Endothelial cell of umbilical vein (primary cell): ENCODE data around the gene NT5C3A. TPM values are rescaled to one million over a fixed set of nuclear protein-coding genes. Genes with fewer than 3 reads are reported as not detected.

Experiments
- BruUV-seq: library from RNA; stranded (reverse); fragments of 400-500 nt; replicated peaks from 2 replicates; lab custom pipeline; 2021; lab: Mats Ljungman, UMichigan
- CTCF ChIA-PET: fragments of 300-600, 350-600 bp; sonication (Branson Sonifier 250); formaldehyde crosslinking; loops from one replicate; lab custom pipeline; 2021; ENCODE audit warnings: antibody characterized with exemption, inconsistent platforms; lab: Charles Lee
- POLR2A ChIA-PET: fragments of 300-600, 350-600 bp; sonication (Branson Sonifier 250); formaldehyde crosslinking; loops from one replicate; lab custom pipeline; 2021; ENCODE audit warnings: antibody characterized with exemption, inconsistent platforms; lab: Charles Lee
- DNase-seq: peaks from one replicate; pipeline ENCODE4 v3.0.0-alpha.2; 2011; ENCODE audit warnings: low read depth, low spot score
- FAIRE-seq: peaks from 2 replicates; lab custom pipeline; 2011; peaks lifted over from hg19 to GRCh38; lab: Jason Lieb, UNC
- H2AFZ ChIP-seq: 2 replicates; pipeline ENCODE4 v1.6.0; 2012; ENCODE audit warnings: low read depth, low read length, control low read depth, inconsistent platforms
- H3K27ac ChIP-seq: 2 replicates; pipeline ENCODE4 v1.5.1; 2011; ENCODE audit warnings: low read depth, mild to moderate bottlenecking, control low read depth, low read length, moderate library complexity; ENCODE audit not compliant: insufficient read depth
- H3K27me3 ChIP-seq, 2 experiments: 2 replicates each; pipeline versions ENCODE4 v1.6.0 to v1.6.1; 2011; ENCODE audit warnings: low read length in 2 of 2, mixed read lengths in 1 of 2; ENCODE audit not compliant: control insufficient read depth in 2 of 2, insufficient read depth in 2 of 2
- H3K36me3 ChIP-seq, 2 experiments: 2 replicates in 1 of 2; 3 replicates in 1 of 2; pipeline ENCODE4 v1.5.1; 2011; ENCODE audit warnings: low read length in 2 of 2, mild to moderate bottlenecking in 1 of 2, moderate library complexity in 1 of 2; ENCODE audit not compliant: control insufficient read depth in 2 of 2, insufficient read depth in 2 of 2; ENCODE audit errors: extremely low read depth in 1 of 2
- H3K4me1 ChIP-seq: 3 replicates; pipeline ENCODE4 v1.5.1; 2011; ENCODE audit warnings: mild to moderate bottlenecking, low read length; ENCODE audit not compliant: control insufficient read depth, insufficient read depth; ENCODE audit errors: extremely low read depth
- H3K4me2 ChIP-seq: 2 replicates; pipeline ENCODE4 v1.6.1; 2011; ENCODE audit warnings: low read length, control low read depth, mixed read lengths; ENCODE audit not compliant: insufficient read depth
- H3K4me3 ChIP-seq, 3 experiments: fragments of 200-600 bp in 1 of 3; sonication (generic), shearing (Covaris generic) in 1 of 3; replicated peaks in 1 of 3; 2 replicates each; pipeline ENCODE4 v1.5.1; 2011 to 2016; ENCODE audit warnings: control low read depth in 3 of 3, low read length in 3 of 3, mild to moderate bottlenecking in 2 of 3, inconsistent platforms in 1 of 3, low read depth in 1 of 3, moderate library complexity in 1 of 3; ENCODE audit not compliant: insufficient read depth in 1 of 3
- H3K79me2 ChIP-seq: 2 replicates; pipeline ENCODE4 v1.6.0; 2012; ENCODE audit warnings: low read length, inconsistent platforms; ENCODE audit not compliant: control insufficient read depth, insufficient read depth
- H3K9ac ChIP-seq: replicated peaks from 2 replicates; pipeline ENCODE3; 2011; ENCODE audit warnings: low read length, control low read depth; ENCODE audit not compliant: insufficient read depth; ENCODE audit errors: extremely low read depth
- H3K9me1 ChIP-seq: replicated peaks from 3 replicates; pipeline ENCODE4 v1.6.0; 2011; ENCODE audit warnings: mild to moderate bottlenecking, low read length; ENCODE audit not compliant: control insufficient read depth, insufficient read depth; ENCODE audit errors: extremely low read depth
- H3K9me3 ChIP-seq: replicated peaks from 2 replicates; pipeline ENCODE4 v1.5.1; 2012; ENCODE audit warnings: low read length, inconsistent platforms; ENCODE audit not compliant: control insufficient read depth, insufficient read depth
- H4K20me1 ChIP-seq: replicated peaks from 2 replicates; pipeline ENCODE3; 2011; ENCODE audit warnings: mild to moderate bottlenecking, low read length; ENCODE audit not compliant: control insufficient read depth, insufficient read depth; ENCODE audit errors: extremely low read depth
- EZH2 ChIP-seq: IDR thresholded peaks from 2 replicates; pipeline ENCODE4 v1.6.1; 2012; ENCODE audit warnings: borderline replicate concordance, low read depth, mild to moderate bottlenecking, moderate library complexity, low read length, inconsistent platforms; ENCODE audit not compliant: severe bottlenecking
- FOS ChIP-seq: IDR thresholded peaks from 2 replicates; pipeline ENCODE4 v1.6.1; 2011; ENCODE audit warnings: mild to moderate bottlenecking, low read length, moderate library complexity, borderline replicate concordance; ENCODE audit not compliant: insufficient read depth
- GATA2 ChIP-seq: IDR thresholded peaks from 2 replicates; pipeline ENCODE4 v1.7.0; 2011; ENCODE audit warnings: low read depth, mild to moderate bottlenecking, moderate library complexity, mixed read lengths, low read length; ENCODE audit not compliant: insufficient read length, insufficient read depth
- JUN ChIP-seq: IDR thresholded peaks from 2 replicates; pipeline ENCODE4 v1.6.1; 2011; ENCODE audit warnings: borderline replicate concordance, low read depth; ENCODE audit not compliant: insufficient read length, insufficient read depth
- MYC ChIP-seq: IDR thresholded peaks from one replicate; pipeline ENCODE4 v1.6.1; 2011; ENCODE audit warnings: mild to moderate bottlenecking, low read depth, low read length
- POLR2A ChIP-seq: IDR thresholded peaks from 2 replicates; pipeline ENCODE4 v1.6.1; 2012; ENCODE audit warnings: low read depth, mild to moderate bottlenecking, control low read depth, low read length
- POLR2AphosphoS5 ChIP-seq: IDR thresholded peaks from 2 replicates; pipeline ENCODE4 v1.6.1; 2012; ENCODE audit warnings: low read depth, mild to moderate bottlenecking, control low read depth, low read length, moderate library complexity; ENCODE audit not compliant: insufficient read depth
- dilution Hi-C: fragments of 300-500 bp; cut with MboI; formaldehyde crosslinking; loops from one replicate; pipeline ENCODE4 v1.15.0; 2019; ENCODE audit warnings: low sequenced_read_pairs; ENCODE audit not compliant: extremely low pct_ligation_motif_present
- intact Hi-C: fragments of 100-400 bp; cut with micrococcal nuclease; formaldehyde crosslinking; loops from one replicate; pipeline ENCODE4 v1.10.0; 2022
- polyA plus RNA-seq, 4 experiments: library from polyadenylated mRNA; depleted of rRNA in 3 of 4; stranded (reverse) in 3 of 4; unstranded in 1 of 4; fragments of >200 nt; gene quantifications; 2 replicates each; pipeline versions ENCODE4 v1.2.1 to v1.2.3, GENCODE V29; 2011 to 2012; ENCODE audit warnings: missing spikeins in 1 of 4
- total RNA-seq: library from RNA; stranded (reverse); gene quantifications from 2 replicates; pipeline ENCODE4 v1.2.3, GENCODE V29; 2021
- TF ChIP-seq, protein P1 (sequence below), 2 donors: IDR thresholded peaks; 1 replicate in 1 of 2; 2 replicates in 1 of 2; pipeline ENCODE4 v1.5.1; 2011; ENCODE audit warnings: low read length in 2 of 2, mild to moderate bottlenecking in 2 of 2, moderate library complexity in 2 of 2, control low read depth in 1 of 2, inconsistent platforms in 1 of 2, low read depth in 1 of 2; ENCODE audit not compliant: insufficient read depth in 1 of 2; ENCODE audit errors: extremely low read depth in 1 of 2
- TF ChIP-seq, protein P2 (sequence below): IDR thresholded peaks from 2 replicates; pipeline ENCODE4 v1.6.1; 2011; ENCODE audit not compliant: insufficient read depth, insufficient read length

Gene NT5C3A
- total and polyA plus RNA-seq, 2 donors (not counting 3 experiments of a cell fraction or from before 2014, with no cell fraction given): 7.1 to 22.6 TPM

DNA sequence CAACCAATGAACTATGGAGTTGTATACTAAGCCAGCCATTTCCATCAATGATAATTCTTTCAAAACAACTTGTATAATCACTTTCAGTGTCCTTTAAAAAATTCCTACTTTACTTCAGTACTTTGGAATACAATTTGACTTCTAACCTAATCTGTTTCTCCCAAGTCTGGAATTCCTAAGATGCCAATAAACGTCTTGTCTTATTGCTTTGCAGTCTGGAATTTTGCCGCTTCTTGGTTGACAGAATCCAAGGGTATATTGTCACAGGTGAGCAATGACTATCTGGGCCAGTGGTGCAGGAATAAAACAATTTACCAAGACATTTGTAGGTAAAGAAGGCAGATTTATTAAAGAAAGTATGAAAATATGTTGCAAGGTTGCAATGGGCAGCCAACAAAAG is 24.8 kb upstream of the NT5C3A start:
- no TSS peak for BruUV-seq
- H3K79me2 ChIP-seq: no peaks in the 10 kb centered on the region
- no peaks in the 10 kb centered on the region for H3K4me1 ChIP-seq
- H3K9me3 ChIP-seq: no peaks in the 10 kb centered on the region
- dilution Hi-C loops (no loop called here), intact Hi-C loops (no loop called here)
- no peak for FAIRE-seq
- CTCF ChIA-PET: no interaction called here
- H3K9ac ChIP-seq: no peak overlapping the region
- POLR2A ChIA-PET: no interaction called here
- H4K20me1 ChIP-seq: no peaks in the 10 kb centered on the region
- H2AFZ ChIP-seq: no peak overlapping the region
- H3K9me1 ChIP-seq: no peaks in the 10 kb centered on the region
- DNase-seq: no peak
- H3K27me3 ChIP-seq: peaks cover 0 to 4% of the 10 kb centered on the region in 2 experiments
- no peak for TF ChIP-seq POLR2A
- TF ChIP-seq EZH2: no peak
- no peak for TF ChIP-seq POLR2AphosphoS5
- no peak for TF ChIP-seq FOS
- TF ChIP-seq MYC: no peak
- TF ChIP-seq JUN: no peak
- TF ChIP-seq GATA2: no peak
- TF ChIP-seq, protein P1, sequence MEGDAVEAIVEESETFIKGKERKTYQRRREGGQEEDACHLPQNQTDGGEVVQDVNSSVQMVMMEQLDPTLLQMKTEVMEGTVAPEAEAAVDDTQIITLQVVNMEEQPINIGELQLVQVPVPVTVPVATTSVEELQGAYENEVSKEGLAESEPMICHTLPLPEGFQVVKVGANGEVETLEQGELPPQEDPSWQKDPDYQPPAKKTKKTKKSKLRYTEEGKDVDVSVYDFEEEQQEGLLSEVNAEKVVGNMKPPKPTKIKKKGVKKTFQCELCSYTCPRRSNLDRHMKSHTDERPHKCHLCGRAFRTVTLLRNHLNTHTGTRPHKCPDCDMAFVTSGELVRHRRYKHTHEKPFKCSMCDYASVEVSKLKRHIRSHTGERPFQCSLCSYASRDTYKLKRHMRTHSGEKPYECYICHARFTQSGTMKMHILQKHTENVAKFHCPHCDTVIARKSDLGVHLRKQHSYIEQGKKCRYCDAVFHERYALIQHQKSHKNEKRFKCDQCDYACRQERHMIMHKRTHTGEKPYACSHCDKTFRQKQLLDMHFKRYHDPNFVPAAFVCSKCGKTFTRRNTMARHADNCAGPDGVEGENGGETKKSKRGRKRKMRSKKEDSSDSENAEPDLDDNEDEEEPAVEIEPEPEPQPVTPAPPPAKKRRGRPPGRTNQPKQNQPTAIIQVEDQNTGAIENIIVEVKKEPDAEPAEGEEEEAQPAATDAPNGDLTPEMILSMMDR (IDR thresholded peaks at IDR 0.05; ENCODE audit: extremely low read depth in 1 of 2, insufficient read depth in 1 of 2, low read depth in 1 of 2, low read length in 2 of 2): no peak
- TF ChIP-seq, protein P2, sequence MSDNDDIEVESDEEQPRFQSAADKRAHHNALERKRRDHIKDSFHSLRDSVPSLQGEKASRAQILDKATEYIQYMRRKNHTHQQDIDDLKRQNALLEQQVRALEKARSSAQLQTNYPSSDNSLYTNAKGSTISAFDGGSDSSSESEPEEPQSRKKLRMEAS: no peak
- no peak overlapping the region for H3K27ac ChIP-seq
- no peak overlapping the region for H3K4me3 ChIP-seq
- no peaks in the 10 kb centered on the region for H3K36me3 ChIP-seq
- H3K4me2 ChIP-seq: no peak overlapping the region
